ENCODE measurements around the gene CPTP. TPM values are rescaled to one million over a fixed set of nuclear protein-coding genes. Genes with fewer than 3 reads are reported as not detected.

CPTP gene
- total RNA-seq (2014; rRNA removed; shearing (Covaris generic)), result 29.4 and 39.2 TPM in 2 replicates

GRCh38 chr1:1324524-1325287 lies at the start of gene CPTP, which contains the start of gene INTS11:
Gene CPTP (plus strand): TSS chr1:1324802. CDS start chr1:1326911, 2,109 bp downstream.
Gene INTS11 (minus strand): TSS chr1:1324660. CDS start chr1:1324608, 52 bp downstream.
- no peaks in the 10 kb centered on the region; the same call in 1 of the 2 replicates for H3K9me3 ChIP-seq (replicated peaks)
- H3K4me1 ChIP-seq (replicated peaks), result peaks cover 28% of the 10 kb centered on the region
- peaks cover 73% of the 10 kb centered on the region for H3K36me3 ChIP-seq
- peak; percentile 77 to 96 for DNase-seq (ENCODE audit: low read depth in 1 of 2, low spot score in 2 of 2)
- H3K27ac ChIP-seq, result peak within 1 kb of the TSS; percentile 75
- no peaks in the 10 kb centered on the region for H3K27me3 ChIP-seq (replicated peaks)
- peak within 1 kb of the TSS; percentile 100 for H3K4me3 ChIP-seq

GRCh38 chr1:1274931-1275431 lies 49.6 kb upstream of the CPTP start:
- DNase-seq (ENCODE audit: low read depth in 1 of 2, low spot score in 2 of 2), result no peak
- Histone ChIP-seq H3K27me3 (replicated peaks) (no peaks in the 10 kb centered on the region), H3K4me3 (no peak overlapping the region), H3K4me1 (replicated peaks) (peaks cover 63% of the 10 kb centered on the region), H3K9me3 (replicated peaks) (no peaks in the 10 kb centered on the region; the same call in 1 of the 2 replicates), H3K27ac (no peak overlapping the region), H3K36me3 (peaks cover 40% of the 10 kb centered on the region)

GRCh38 chr1:1275836-1276235 lies 48.8 kb upstream of the CPTP start:
- H3K36me3 ChIP-seq, result peaks cover 31% of the 10 kb centered on the region
- H3K9me3 ChIP-seq (replicated peaks), result no peaks in the 10 kb centered on the region; the same call in 1 of the 2 replicates
- peak overlapping the region; percentile 34; the same call in 1 of the 2 replicates for H3K27ac ChIP-seq
- peaks cover 54% of the 10 kb centered on the region for H3K4me1 ChIP-seq (replicated peaks)
- no peak for DNase-seq (ENCODE audit: low read depth in 1 of 2, low spot score in 2 of 2)
- no peaks in the 10 kb centered on the region for H3K27me3 ChIP-seq (replicated peaks)
- no peak overlapping the region for H3K4me3 ChIP-seq

- peaks cover 6% of the 10 kb centered on the region for H3K36me3 ChIP-seq
- peaks cover 52% of the 10 kb centered on the region for H3K4me1 ChIP-seq (replicated peaks)
- H3K4me3 ChIP-seq, result no peak overlapping the region
- DNase-seq (ENCODE audit: low read depth in 1 of 2, low spot score in 2 of 2), result no peak
- peaks cover 21% of the 10 kb centered on the region for H3K9me3 ChIP-seq (replicated peaks)
- H3K27me3 ChIP-seq (replicated peaks), result no peaks in the 10 kb centered on the region
- H3K27ac ChIP-seq, result no peak overlapping the region
Observed at GRCh38 chr1:1278620-1279019, 46.0 kb upstream of the CPTP start.

- Histone ChIP-seq H3K36me3 (peaks cover 3% of the 10 kb centered on the region; the same call in 1 of the 2 replicates), H3K9me3 (replicated peaks) (peaks cover 23% of the 10 kb centered on the region), H3K27me3 (replicated peaks) (no peaks in the 10 kb centered on the region), H3K27ac (no peak overlapping the region), H3K4me1 (replicated peaks) (peaks cover 52% of the 10 kb centered on the region), H3K4me3 (no peak overlapping the region)
- no peak for DNase-seq (ENCODE audit: low read depth in 1 of 2, low spot score in 2 of 2)
Observed at GRCh38 chr1:1279028-1279427, 45.6 kb upstream of the CPTP start.

- Histone ChIP-seq H3K36me3 (0 out of 2 replicates have a peak, but pooled peaks cover 2% of the 10 kb centered on the region), H3K4me3 (no peak overlapping the region), H3K9me3 (replicated peaks) (peaks cover 29% of the 10 kb centered on the region), H3K4me1 (replicated peaks) (peaks cover 33% of the 10 kb centered on the region), H3K27me3 (replicated peaks) (no peaks in the 10 kb centered on the region), H3K27ac (no peak overlapping the region)
- no peak for DNase-seq (ENCODE audit: low read depth in 1 of 2, low spot score in 2 of 2)
Observed at GRCh38 chr1:1280782-1281481, 43.7 kb upstream of the CPTP start.

- Histone ChIP-seq H3K27me3 (replicated peaks) (no peaks in the 10 kb centered on the region), H3K9me3 (replicated peaks) (peaks cover 29% of the 10 kb centered on the region), H3K4me3 (no peak overlapping the region), H3K4me1 (replicated peaks) (peaks cover 25% of the 10 kb centered on the region), H3K36me3 (0 out of 2 replicates have a peak, but pooled peaks cover 2% of the 10 kb centered on the region), H3K27ac (peak overlapping the region; percentile 96)
- peak in 1 of 2 experiments; percentile 80 for DNase-seq (ENCODE audit: low read depth in 1 of 2, low spot score in 2 of 2)
Observed at GRCh38 chr1:1281533-1282321, 42.9 kb upstream of the CPTP start.

- DNase-seq (ENCODE audit: low read depth in 1 of 2, low spot score in 2 of 2), result peak; percentile 71 to 88
- peaks cover 36% of the 10 kb centered on the region for H3K9me3 ChIP-seq (replicated peaks)
- H3K27me3 ChIP-seq (replicated peaks), result no peaks in the 10 kb centered on the region
Observed at GRCh38 chr1:1282998-1283397, 41.6 kb upstream of the CPTP start.

GRCh38 chr1:1283821-1284220 lies 40.8 kb upstream of the CPTP start:
- Histone ChIP-seq H3K36me3 (0 out of 2 replicates have a peak, but pooled peaks cover 2% of the 10 kb centered on the region), H3K27me3 (replicated peaks) (no peaks in the 10 kb centered on the region), H3K9me3 (replicated peaks) (peaks cover 36% of the 10 kb centered on the region), H3K4me1 (replicated peaks) (peaks cover 25% of the 10 kb centered on the region), H3K27ac (no peak overlapping the region), H3K4me3 (no peak overlapping the region)
- no peak for DNase-seq (ENCODE audit: low read depth in 1 of 2, low spot score in 2 of 2)

More at GRCh38 chr1:1282998-1283397, 41.6 kb upstream of the CPTP start:
- H3K4me3 ChIP-seq, result no peak overlapping the region
- H3K27ac ChIP-seq, result peak overlapping the region; percentile 96
- H3K4me1 ChIP-seq (replicated peaks), result peaks cover 25% of the 10 kb centered on the region
- H3K36me3 ChIP-seq, result 0 out of 2 replicates have a peak, but pooled peaks cover 2% of the 10 kb centered on the region

- no peak for DNase-seq (ENCODE audit: low read depth in 1 of 2, low spot score in 2 of 2)
- 0 out of 2 replicates have a peak, but pooled peaks cover 2% of the 10 kb centered on the region for H3K36me3 ChIP-seq
- no peak overlapping the region for H3K4me3 ChIP-seq
- H3K27ac ChIP-seq, result no peak overlapping the region
- H3K4me1 ChIP-seq (replicated peaks), result peaks cover 25% of the 10 kb centered on the region
- no peaks in the 10 kb centered on the region for H3K27me3 ChIP-seq (replicated peaks)
- peaks cover 36% of the 10 kb centered on the region for H3K9me3 ChIP-seq (replicated peaks)
Observed at GRCh38 chr1:1284221-1285101, 40.1 kb upstream of the CPTP start.

- H3K4me1 ChIP-seq (replicated peaks), result peaks cover 25% of the 10 kb centered on the region
- no peaks in the 10 kb centered on the region for H3K27me3 ChIP-seq (replicated peaks)
- DNase-seq (ENCODE audit: low read depth in 1 of 2, low spot score in 2 of 2), result no peak
- no peak overlapping the region for H3K27ac ChIP-seq
- H3K9me3 ChIP-seq (replicated peaks), result peaks cover 36% of the 10 kb centered on the region
- 0 out of 2 replicates have a peak, but pooled peaks cover 2% of the 10 kb centered on the region for H3K36me3 ChIP-seq
- H3K4me3 ChIP-seq, result no peak overlapping the region
Observed at GRCh38 chr1:1285102-1285571, 39.5 kb upstream of the CPTP start.

- no peak overlapping the region for H3K4me3 ChIP-seq
- H3K9me3 ChIP-seq (replicated peaks), result peaks cover 36% of the 10 kb centered on the region
- H3K27ac ChIP-seq, result no peak overlapping the region
- no peak for DNase-seq (ENCODE audit: low read depth in 1 of 2, low spot score in 2 of 2)
- peaks cover 2% of the 10 kb centered on the region; the same call in 1 of the 2 replicates for H3K36me3 ChIP-seq
- H3K4me1 ChIP-seq (replicated peaks), result peaks cover 25% of the 10 kb centered on the region
- no peaks in the 10 kb centered on the region for H3K27me3 ChIP-seq (replicated peaks)
Observed at GRCh38 chr1:1285611-1286311, 38.8 kb upstream of the CPTP start.
